CD14-positive monocyte (primary cell): ENCODE measurements around the gene SH3RF3. TPM values are rescaled to one million over a fixed set of nuclear protein-coding genes. Genes with fewer than 3 reads are reported as not detected.

Experiments
- DNase-seq, 3 donors: peaks; one replicate each; pipeline ENCODE4 v3.0.0-alpha.2; 2011 to 2022
- H2AFZ ChIP-seq: 2 replicates; pipeline ENCODE4 v1.6.0; 2012; ENCODE audit warnings: mild to moderate bottlenecking, low read depth, low read length, inconsistent platforms; ENCODE audit not compliant: insufficient read depth, poor library complexity, severe bottlenecking
- H3K27ac ChIP-seq, 2 donors: 1 replicate in 1 of 2; 2 replicates in 1 of 2; pipeline ENCODE4 v1.5.1; 2012 to 2013; ENCODE audit warnings: low read length in 2 of 2, control low read depth in 1 of 2, inconsistent platforms in 1 of 2, low read depth in 1 of 2, mild to moderate bottlenecking in 1 of 2
- H3K27me3 ChIP-seq, 2 donors: one replicate each; pipeline versions ENCODE4 v1.6.0 to v1.6.1; 2011 to 2013; ENCODE audit warnings: low read length in 2 of 2; ENCODE audit not compliant: control insufficient read depth in 2 of 2, insufficient read depth in 2 of 2
- H3K36me3 ChIP-seq, 2 donors: replicated peaks in 1 of 2; 1 replicate in 1 of 2; 2 replicates in 1 of 2; pipeline versions ENCODE4 v1.5.1 to v1.6.1; 2012 to 2013; ENCODE audit warnings: low read length in 2 of 2, control low read depth in 1 of 2, inconsistent platforms in 1 of 2, mild to moderate bottlenecking in 1 of 2; ENCODE audit not compliant: insufficient read depth in 2 of 2, control insufficient read depth in 1 of 2
- H3K4me1 ChIP-seq, 2 donors: 1 replicate in 1 of 2; 2 replicates in 1 of 2; pipeline versions ENCODE4 v1.5.1 to v1.6.1; 2012 to 2013; ENCODE audit warnings: low read length in 2 of 2, control low read depth in 1 of 2, inconsistent platforms in 1 of 2, mild to moderate bottlenecking in 1 of 2, moderate library complexity in 1 of 2; ENCODE audit not compliant: insufficient read depth in 2 of 2, control insufficient read depth in 1 of 2
- H3K4me2 ChIP-seq: replicated peaks from 2 replicates; pipeline ENCODE3; 2012; ENCODE audit warnings: low read length, moderate library complexity, mild to moderate bottlenecking; ENCODE audit not compliant: poor library complexity, severe bottlenecking; ENCODE audit errors: extremely low read depth
- H3K4me3 ChIP-seq, 3 experiments: fragments of 200-600 bp in 1 of 3; sonication (generic) in 1 of 3; replicated peaks in 1 of 3; 1 replicate in 2 of 3; 2 replicates in 1 of 3; pipeline ENCODE4 v1.5.1; 2011 to 2013; ENCODE audit warnings: low read length in 3 of 3, mild to moderate bottlenecking in 3 of 3, control low read depth in 2 of 3, low read depth in 2 of 3, inconsistent platforms in 1 of 3, moderate library complexity in 1 of 3
- H3K79me2 ChIP-seq: 2 replicates; pipeline ENCODE4 v1.6.0; 2012; ENCODE audit warnings: mild to moderate bottlenecking, control low read depth, inconsistent platforms, low read length, moderate library complexity; ENCODE audit not compliant: insufficient read depth
- H3K9ac ChIP-seq: 2 replicates; pipeline ENCODE4 v1.6.0; 2017; ENCODE audit warnings: low read length, mild to moderate bottlenecking; ENCODE audit not compliant: insufficient read depth, poor library complexity, severe bottlenecking
- H3K9me3 ChIP-seq, 2 donors: replicated peaks in 1 of 2; 1 replicate in 1 of 2; 2 replicates in 1 of 2; pipeline versions ENCODE4 v1.5.1 to v1.6.1; 2012 to 2013; ENCODE audit warnings: low read length in 2 of 2, control low read depth in 1 of 2; ENCODE audit not compliant: control insufficient read depth in 1 of 2, insufficient read depth in 1 of 2
- H4K20me1 ChIP-seq: 2 replicates; pipeline ENCODE4 v1.6.0; 2012; ENCODE audit warnings: mild to moderate bottlenecking, low read length, control low read depth, moderate library complexity; ENCODE audit not compliant: insufficient read depth
- H3K27ac Mint-ChIP-seq, 7 donors: one replicate each; pipeline ENCODE4 v1.8.0; 2020; ENCODE audit warnings: mild to moderate bottlenecking in 7 of 7, mixed read lengths in 7 of 7, moderate library complexity in 6 of 7, inconsistent platforms in 2 of 7
- H3K27me3 Mint-ChIP-seq, 3 donors: one replicate each; pipeline ENCODE4 v1.8.0; 2021 to 2022; ENCODE audit warnings: low read depth in 3 of 3, mild to moderate bottlenecking in 3 of 3, mixed read lengths in 3 of 3, moderate library complexity in 3 of 3, inconsistent platforms in 1 of 3
- H3K36me3 Mint-ChIP-seq, 2 donors: one replicate each; pipeline ENCODE4 v1.8.0; 2020; ENCODE audit warnings: mixed read lengths in 2 of 2, inconsistent platforms in 1 of 2, mild to moderate bottlenecking in 1 of 2
- H3K4me1 Mint-ChIP-seq: one replicate; pipeline ENCODE4 v1.8.0; 2020; ENCODE audit warnings: mild to moderate bottlenecking, mixed read lengths
- H3K4me3 Mint-ChIP-seq, 2 donors: one replicate each; pipeline ENCODE4 v1.8.0; 2020; ENCODE audit warnings: mild to moderate bottlenecking in 2 of 2, mixed read lengths in 2 of 2, moderate library complexity in 1 of 2
- H3K9me3 Mint-ChIP-seq, 7 donors: one replicate each; pipeline ENCODE4 v1.8.0; 2020 to 2022; ENCODE audit warnings: mixed read lengths in 7 of 7, mild to moderate bottlenecking in 6 of 7, moderate library complexity in 6 of 7, inconsistent platforms in 2 of 7
- WGBS: methylation state at CpG from one replicate; pipeline ENCODE4 v1.1.5; 2013; ENCODE audit warnings: missing lambda C conversion rate; ENCODE audit not compliant: insufficient coverage; 5-methylcytosine and 5-hydroxymethylcytosine counted together
- intact Hi-C, 2 donors: fragments of 100-400 bp; cut with micrococcal nuclease; formaldehyde crosslinking; loops; one replicate each; pipeline versions ENCODE4 v1.15.0 to v1.15.1; 2023
- polyA plus RNA-seq, 3 donors: library from polyadenylated mRNA; depleted of rRNA in 1 of 3; unstranded in 2 of 3; stranded (reverse) in 1 of 3; fragments of 300-500 nt in 2 of 3; fragments of >200 nt in 1 of 3; fragmentation: Illumina TruSeq in 2 of 3; gene quantifications; 1 replicate in 2 of 3; 2 replicates in 1 of 3; pipeline ENCODE4 v1.2.3, GENCODE V29; 2012 to 2021
- TF ChIP-seq, protein P1 (sequence below): fragments of 200-600 bp; IDR thresholded peaks from one replicate; pipeline ENCODE4 v1.8.0; 2022; ENCODE audit warnings: antibody characterized with exemption, mild to moderate bottlenecking

The SH3RF3 gene
- polyA plus RNA-seq, 3 donors: 0.25 to 0.75 (median 0.34) TPM

DNA sequence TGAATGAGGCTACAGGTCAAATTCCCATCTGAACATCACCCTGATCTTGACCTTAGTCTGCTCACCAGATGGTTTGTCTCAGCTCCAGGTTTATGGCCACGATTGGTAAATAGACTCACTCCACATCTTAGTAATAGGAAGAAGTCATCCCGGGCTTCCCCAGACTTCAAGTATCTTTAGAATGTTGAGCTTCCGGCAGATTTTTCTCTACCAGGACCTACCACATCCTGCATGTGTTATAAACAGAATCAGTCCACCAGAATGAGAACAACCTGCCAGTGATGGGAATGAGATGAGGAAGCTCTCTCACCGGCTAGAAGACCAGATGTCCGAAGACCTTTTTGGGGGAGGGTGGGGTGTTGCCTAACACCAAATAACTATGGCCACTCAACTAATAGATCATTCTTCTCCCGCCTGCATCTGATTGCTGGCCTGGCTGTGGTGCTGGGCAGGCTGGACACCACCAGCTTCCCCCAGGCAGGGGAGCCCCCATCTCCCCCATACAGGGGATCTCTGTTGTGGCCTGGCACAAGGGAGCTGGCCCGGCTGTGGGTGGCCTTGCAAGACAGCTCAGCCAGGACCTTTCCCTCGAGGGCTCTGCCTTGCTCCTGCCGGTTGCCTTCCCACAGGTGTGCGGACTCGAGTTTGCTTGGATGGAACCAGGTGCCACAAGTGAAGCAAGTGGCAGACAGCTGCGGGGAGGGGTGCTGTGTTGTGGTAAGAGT lies 88.5 kb downstream of the SH3RF3 start:
- Histone ChIP-seq H3K4me1 (peaks cover 59 to 64% of the 10 kb centered on the region in 2 donors), H3K4me2 (no peak overlapping the region), H3K9ac (no peak overlapping the region), H3K27ac (no peak overlapping the region), H3K4me3 (no peak overlapping the region), H4K20me1 (no peaks in the 10 kb centered on the region), H3K9me3 (no peaks in the 10 kb centered on the region), H3K27me3 (no peaks in the 10 kb centered on the region), H3K79me2 (no peaks in the 10 kb centered on the region), H2AFZ (no peak overlapping the region), H3K36me3 (no peaks in the 10 kb centered on the region)
- peaks cover 0 to 2% (median 0%) of the 10 kb centered on the region in 7 donors for H3K9me3 Mint-ChIP-seq
- TF ChIP-seq, protein P1, sequence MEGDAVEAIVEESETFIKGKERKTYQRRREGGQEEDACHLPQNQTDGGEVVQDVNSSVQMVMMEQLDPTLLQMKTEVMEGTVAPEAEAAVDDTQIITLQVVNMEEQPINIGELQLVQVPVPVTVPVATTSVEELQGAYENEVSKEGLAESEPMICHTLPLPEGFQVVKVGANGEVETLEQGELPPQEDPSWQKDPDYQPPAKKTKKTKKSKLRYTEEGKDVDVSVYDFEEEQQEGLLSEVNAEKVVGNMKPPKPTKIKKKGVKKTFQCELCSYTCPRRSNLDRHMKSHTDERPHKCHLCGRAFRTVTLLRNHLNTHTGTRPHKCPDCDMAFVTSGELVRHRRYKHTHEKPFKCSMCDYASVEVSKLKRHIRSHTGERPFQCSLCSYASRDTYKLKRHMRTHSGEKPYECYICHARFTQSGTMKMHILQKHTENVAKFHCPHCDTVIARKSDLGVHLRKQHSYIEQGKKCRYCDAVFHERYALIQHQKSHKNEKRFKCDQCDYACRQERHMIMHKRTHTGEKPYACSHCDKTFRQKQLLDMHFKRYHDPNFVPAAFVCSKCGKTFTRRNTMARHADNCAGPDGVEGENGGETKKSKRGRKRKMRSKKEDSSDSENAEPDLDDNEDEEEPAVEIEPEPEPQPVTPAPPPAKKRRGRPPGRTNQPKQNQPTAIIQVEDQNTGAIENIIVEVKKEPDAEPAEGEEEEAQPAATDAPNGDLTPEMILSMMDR: no peak
- H3K36me3 Mint-ChIP-seq: peaks cover 6 to 28% of the 10 kb centered on the region in 2 donors
- peak overlapping the region in 6 of 7 donors; percentile 4 to 78 (median 44) for H3K27ac Mint-ChIP-seq
- H3K4me3 Mint-ChIP-seq: peak overlapping the region in 1 of 2 donors; percentile 52
- H3K4me1 Mint-ChIP-seq: peaks cover 67% of the 10 kb centered on the region
- intact Hi-C loops: loop anchor here in 1 of 2 donors (5.0 to 10.0 kb wide), 2 partner anchors 57 to 395 kb away; partner anchors contain the start of genes SEPTIN10 and SOWAHC
- WGBS: 85% methylated on average over 5 of the region's 12 CpGs
- peaks cover 10 to 16% (median 13%) of the 10 kb centered on the region in 3 donors for H3K27me3 Mint-ChIP-seq
- peak; percentile 27 to 74 (median 41) for DNase-seq

- Mint-ChIP-seq H3K27me3 (peaks cover 10 to 14% (median 13%) of the 10 kb centered on the region in 3 donors), H3K27ac (peak overlapping the region in 2 of 7 donors; percentile 31 to 32), H3K36me3 (peaks cover 6 to 24% of the 10 kb centered on the region in 2 donors), H3K4me1 (peaks cover 61% of the 10 kb centered on the region), H3K4me3 (no peak overlapping the region), H3K9me3 (peaks cover 0 to 2% (median 0%) of the 10 kb centered on the region in 7 donors)
- no peak overlapping the region for H3K9ac ChIP-seq
- TF ChIP-seq, protein P1: no peak
- H3K36me3 ChIP-seq: no peaks in the 10 kb centered on the region
- no peak for DNase-seq
- no peaks in the 10 kb centered on the region for H3K79me2 ChIP-seq
- H3K27me3 ChIP-seq: no peaks in the 10 kb centered on the region
- H3K4me2 ChIP-seq: no peak overlapping the region
- WGBS: 30% methylated on average over 2 of the region's 6 CpGs
- no peak overlapping the region for H3K4me3 ChIP-seq
- intact Hi-C loops: loop anchor here in 1 of 2 donors (5.0 to 10.0 kb wide), 2 partner anchors 57 to 394 kb away; partner anchors contain the start of genes SEPTIN10 and SOWAHC
- no peaks in the 10 kb centered on the region for H4K20me1 ChIP-seq
- H3K9me3 ChIP-seq: no peaks in the 10 kb centered on the region
- H3K4me1 ChIP-seq: peaks cover 52 to 57% of the 10 kb centered on the region in 2 donors
- no peak overlapping the region for H2AFZ ChIP-seq
- H3K27ac ChIP-seq: no peak overlapping the region
These were observed 89.2 kb downstream of the SH3RF3 start for GRCh38 chr2:109218087-109218791.
